Superior temporal gyrus (tissue), 1 donor: ENCODE measurements around the gene CST4.
"Not testable (repeated sequence)": the region's sequence is repeated elsewhere in the genome, so short reads cannot be mapped to it uniquely, and the experiment has no call there.

ENCODE experiments used
- DNase-seq: peaks from one replicate; pipeline ENCODE4 v3.0.0-alpha.2; 2016; ENCODE audit errors: extremely low spot score

The CST4 gene, protein sequence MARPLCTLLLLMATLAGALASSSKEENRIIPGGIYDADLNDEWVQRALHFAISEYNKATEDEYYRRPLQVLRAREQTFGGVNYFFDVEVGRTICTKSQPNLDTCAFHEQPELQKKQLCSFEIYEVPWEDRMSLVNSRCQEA

DNA sequence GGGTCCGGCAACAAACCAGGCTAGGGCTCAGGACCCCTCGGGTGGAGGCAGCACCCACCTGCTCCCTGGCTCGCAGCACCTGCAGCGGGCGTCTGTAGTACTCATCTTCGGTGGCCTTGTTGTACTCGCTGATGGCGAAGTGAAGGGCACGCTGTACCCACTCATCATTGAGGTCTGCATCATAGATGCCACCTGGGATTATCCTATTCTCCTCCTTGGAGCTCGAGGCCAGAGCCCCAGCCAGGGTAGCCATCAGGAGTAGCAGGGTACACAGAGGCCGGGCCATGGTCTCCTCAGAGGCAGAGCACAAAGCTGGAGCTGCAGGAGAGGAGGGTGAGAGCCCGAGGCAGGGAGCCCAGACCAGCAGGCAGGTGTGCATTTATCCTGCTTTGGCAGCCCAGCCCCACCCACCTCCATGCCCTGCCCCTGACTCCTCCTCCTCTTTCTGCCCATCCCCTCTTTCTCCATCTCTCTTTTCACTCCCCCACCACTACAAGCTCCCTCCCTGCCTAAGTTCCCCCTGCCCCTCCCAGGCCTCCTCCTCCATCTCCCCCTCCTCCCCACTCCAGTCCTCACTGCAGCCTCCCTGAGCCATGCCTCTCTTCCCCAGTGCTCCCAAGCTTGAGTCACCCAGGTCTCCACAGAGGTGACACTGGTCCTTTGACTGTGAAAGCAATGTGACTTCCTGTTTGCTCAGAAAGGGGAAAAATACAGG, at the start of gene CST4:
TSS of gene CST4 (minus strand) at position 355 of the 715 bp plus-strand sequence. CDS start at position 286, 69 bp downstream.
- not testable (repeated sequence) for DNase-seq

DNA sequence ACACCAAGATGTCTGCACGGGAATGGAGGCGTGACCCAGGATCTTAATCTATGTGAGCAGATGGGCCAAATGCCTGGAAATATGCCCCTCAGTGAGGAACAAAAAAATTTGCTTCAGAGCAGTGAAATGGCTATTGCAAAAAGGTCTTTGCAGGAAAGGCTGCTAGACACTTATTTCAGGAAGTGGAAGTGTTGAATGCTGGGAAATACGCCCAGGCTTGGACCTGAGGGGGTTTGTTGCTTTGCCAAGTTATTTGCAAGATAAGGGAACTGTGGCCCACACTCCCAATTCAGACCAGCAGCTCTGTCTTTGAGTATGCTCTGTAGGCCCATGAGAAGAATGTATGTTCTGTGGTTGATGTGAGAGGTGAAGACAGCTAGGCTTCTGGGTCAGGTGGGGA, 46.6 kb upstream of the CST4 start:
- DNase-seq, result not testable (repeated sequence)

DNA sequence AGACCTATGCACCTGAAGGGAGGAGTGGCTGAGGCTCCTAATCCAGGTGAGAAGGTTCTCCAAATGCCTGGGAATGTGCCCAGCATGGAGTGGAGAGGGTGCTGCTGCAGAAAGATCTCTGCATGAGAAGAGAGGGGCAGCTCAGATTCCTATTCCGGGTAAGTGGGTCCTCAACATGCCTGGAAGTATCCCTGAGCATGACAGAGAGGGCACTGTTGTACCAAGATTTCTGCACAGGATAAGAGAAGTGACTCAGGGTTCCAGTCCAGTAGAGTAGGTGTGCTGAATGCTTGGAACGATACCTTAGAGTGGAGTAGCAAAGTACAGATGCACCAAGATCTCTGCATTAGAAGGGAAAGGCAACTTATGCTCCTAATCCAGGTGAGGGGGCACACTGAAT, 46.1 kb upstream of the CST4 start:
- DNase-seq, result not testable (repeated sequence)

DNA sequence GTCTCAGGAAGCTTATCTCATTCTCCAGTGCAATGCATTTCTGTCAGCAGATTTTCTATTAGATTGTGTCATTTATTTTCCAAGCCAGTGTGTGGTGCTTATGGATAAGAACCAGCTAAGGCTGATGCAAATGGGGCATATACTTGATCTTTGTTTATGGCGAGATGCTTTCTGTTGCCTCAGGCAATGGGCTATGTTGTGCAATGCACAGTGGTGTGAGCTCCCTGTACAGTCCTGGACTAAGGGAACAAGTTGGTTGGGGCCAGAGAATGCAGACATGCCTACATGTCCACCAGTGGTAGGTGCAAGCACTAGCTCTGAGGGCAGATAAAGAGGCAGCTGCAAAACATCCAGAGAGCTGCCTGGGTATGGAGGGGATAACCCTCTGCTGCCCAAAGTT, 45.6 kb upstream of the CST4 start:
- DNase-seq, result not testable (repeated sequence)

DNA sequence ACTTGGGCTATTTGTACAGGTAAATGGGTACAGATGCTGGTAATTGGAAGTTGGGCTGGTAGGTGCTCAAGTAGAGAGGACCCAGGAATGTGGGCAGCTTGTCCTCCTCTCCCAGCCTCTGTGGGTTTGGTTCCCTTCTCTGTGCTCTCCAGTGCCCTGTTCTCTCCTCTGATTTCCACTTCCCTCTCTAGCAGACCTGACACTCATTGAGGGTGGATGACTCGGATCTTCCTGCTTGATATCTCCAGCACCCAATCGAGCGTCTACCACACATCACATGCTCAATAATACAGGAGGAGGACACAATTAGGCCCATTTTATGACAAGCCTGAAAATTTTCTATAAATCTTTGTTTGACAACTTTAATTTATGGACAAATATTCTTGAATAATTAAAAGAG, 38.2 kb upstream of the CST4 start:
- no peak for DNase-seq

DNA sequence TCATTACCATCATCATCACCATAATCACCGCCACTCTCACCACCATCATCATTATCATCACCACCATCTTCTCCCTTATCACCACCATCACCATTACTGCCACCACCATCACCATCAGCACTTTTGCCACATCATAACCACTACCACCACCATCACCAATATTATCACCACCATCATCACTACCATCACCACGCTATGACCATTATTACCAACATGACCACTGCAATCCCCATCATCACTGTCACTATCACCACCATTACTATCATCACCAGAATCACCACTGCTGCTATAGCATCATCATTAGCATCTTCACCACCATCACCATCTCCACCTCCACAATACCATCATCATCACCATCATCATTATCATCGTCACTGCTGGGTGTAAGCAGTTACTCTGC, 36.3 kb upstream of the CST4 start:
- DNase-seq, result no peak

DNA sequence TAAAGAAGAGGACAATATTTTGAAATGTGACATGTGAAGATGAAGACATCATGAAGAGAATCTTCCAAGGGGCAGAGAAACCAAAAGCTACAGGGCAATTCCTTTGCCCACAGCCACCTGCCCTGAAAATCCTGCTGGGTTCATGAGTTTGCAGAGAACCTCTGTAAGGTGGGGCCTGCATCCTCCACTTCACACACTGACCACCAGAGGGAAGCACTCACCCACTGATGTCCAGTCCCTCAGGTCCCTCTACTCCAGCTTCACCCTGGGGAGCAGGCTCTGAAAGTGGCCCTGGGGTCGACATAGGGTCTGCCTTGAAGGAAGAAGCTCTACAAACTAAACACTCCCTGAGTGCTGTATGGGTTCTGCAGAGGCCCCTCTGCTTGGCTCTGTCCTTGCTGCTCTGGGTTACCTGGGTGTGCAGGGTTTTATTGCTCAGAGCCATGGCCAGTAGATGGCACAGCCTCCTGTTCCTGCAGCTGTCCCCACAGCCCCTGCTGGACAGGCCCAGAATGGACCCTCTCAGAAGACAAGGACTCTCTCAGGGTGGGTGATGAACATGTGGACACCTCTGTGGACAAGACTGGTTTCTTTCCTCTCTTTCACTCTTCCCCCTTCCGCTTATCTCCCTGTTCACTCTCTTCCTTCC, 34.9 kb upstream of the CST4 start:
- not testable (repeated sequence) for DNase-seq

DNA sequence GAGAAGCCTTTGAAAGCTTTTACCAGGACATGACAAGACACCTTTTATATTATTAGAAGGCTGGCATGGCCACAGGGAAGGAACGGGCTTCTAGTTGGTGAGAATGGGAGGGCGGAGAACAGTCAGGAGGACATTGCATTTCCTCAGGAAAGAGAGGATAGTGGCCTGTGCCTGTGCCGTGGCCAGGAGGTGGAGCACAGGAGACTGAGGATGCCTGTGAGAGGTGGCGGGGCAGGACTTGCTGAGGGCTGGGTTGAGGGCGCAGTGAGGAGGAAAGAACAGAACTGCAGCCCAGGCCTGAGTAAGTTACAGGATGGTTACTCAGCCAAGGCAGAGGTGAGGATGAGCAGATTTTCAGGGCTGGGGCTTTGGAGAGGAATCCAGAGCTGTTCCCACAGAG, 34.0 kb upstream of the CST4 start:
- DNase-seq, result not testable (repeated sequence)

DNA sequence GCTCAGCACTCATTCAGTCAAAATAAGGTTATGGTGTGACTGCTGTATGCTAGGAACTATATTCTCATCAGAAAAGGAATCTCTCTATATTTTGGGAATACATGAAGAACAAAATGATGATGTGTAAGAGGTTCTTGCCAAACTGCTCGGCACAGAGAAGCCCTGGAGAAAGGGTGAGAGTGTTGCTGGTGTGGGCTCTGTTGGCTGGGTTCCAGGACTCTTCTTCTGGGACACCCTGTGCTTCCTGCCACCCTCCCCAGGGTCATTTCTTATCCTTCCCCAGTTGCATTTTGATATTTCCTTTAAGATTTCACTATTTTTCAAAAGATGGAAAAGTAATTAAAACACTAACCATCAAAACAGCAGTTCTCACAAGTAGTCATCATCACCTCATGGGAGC, 33.1 kb upstream of the CST4 start:
- DNase-seq, result no peak

DNA sequence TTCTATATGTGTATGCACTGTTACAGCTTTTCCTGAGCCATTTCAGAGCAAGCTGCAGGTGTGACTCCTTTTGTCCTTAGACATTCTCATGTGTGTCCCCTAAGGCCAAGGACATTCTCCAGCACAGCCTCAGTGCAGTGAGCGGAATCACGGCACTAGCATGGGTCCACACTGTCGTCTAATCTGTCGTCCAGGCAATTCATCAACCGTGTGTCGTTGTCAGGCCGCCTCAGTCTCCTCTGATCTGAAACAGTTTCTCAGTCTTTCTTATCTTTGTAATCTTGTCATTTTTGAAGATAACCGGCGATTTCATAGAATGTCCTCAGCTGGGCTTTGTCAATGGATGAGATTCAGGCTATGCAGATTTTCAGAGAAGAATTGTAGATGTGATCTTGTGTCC, 30.5 kb upstream of the CST4 start:
- DNase-seq, result not testable (repeated sequence)

DNA sequence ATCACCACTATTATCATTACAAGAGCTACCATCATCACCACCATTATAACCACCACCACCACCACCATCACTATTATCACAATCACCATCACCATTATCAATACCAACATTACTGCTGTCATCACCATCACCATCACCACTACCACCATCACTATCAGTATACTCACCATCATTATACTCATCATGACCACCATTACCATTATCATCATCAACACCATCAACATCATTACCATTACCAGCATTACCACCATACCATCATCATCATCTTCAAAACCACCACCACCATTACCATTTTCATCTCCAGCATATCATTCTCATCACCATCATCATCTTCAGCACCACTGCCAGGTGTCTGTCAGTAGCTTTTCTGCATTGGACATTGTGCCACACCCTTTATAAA, 22.9 kb upstream of the CST4 start:
- not testable (repeated sequence) for DNase-seq

DNA sequence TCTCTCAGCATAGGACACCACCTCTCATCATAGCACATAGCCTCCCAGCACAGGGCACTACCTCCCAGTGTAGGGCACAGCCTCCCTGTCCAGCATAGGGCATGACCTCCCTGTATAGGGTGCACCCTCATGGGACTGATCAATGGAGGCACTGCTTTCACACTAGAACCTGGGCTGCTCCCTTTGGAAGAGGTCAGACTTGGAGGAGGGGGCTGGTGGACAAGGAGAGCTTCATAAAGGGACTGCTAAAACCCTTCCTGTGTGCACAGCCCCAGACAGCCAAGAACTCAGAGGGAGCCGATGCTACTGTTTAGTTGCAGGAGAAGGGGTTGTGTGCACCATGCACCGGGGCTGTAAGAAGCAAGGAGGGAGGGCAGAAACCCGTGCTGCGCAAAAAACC, 21.9 kb upstream of the CST4 start:
- no peak for DNase-seq

DNA sequence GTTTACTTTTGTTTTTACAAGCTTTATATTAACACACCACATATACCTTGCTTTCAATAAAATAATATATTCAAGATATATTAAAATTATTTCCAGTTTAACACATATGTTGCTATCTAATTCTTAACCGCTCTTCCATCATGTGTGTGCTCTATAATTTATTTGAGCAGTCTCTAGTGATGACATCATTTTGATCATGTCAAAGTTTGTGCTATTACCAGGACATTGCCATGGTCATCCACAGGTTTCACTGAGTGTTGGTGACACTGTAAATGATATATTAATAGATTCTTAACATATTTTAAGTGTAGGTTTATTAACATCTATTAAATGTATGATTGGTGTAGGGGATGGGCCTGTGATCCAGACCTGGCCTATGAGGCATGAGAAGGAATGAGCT, 17.1 kb upstream of the CST4 start:
- no peak for DNase-seq

DNA sequence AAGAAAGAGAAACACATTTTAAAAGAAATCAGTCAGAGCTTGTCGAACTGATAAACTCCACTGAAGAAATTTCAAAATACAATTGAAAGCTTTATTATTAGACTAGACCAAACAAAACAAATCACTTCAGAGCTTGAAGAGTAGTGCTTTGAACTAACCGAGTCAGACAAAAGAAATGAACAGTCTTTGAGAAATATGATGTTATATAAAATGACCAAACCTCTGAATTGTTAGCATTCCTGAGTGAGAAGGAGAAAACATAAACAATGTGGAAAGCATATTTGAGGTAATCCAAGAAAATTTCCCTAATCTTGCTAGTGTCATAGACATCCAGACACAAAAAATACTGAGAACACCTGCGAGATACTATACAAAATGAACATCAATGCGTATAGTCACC, 13.2 kb upstream of the CST4 start:
- DNase-seq, result no peak

DNA sequence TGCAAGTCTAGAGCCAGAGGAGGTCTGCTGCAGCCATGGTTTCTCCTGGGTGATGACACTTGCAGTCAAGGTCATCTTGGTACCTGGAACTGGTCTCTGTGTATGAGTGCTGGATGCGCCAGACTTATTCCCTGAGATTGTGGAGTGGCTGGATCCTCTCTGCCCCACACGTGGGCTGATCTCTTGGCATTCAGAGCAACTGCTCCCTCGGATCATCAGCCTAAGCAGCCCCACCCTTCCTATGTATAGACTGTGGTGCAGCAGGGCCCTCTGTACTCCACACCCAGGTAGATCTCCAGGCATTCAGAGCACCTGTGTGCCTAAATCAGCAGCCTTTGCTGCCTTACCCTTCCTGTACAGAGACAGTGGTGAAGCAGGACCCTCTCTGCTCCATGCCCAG, 12.1 kb upstream of the CST4 start:
- DNase-seq, result no peak

DNA sequence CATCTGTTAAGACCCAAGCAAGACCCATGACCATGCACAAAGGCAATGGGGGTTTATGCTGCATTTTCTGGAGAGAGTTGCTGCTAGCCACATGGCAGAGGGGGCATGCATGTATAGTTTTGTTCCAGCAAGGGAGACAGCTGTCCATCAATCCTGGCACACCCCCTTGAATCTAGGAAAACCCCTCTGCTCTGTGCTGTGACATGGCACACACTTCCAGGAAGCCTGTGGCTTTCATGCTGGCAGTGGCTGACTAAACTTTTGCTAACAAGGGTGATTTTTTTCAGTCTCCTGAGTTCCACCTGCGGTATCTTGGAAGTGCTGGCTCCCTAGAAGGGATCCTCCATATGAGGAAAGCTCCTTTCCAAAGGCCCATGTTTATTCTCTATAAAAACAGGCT, 9.1 kb upstream of the CST4 start:
- no peak for DNase-seq

DNA sequence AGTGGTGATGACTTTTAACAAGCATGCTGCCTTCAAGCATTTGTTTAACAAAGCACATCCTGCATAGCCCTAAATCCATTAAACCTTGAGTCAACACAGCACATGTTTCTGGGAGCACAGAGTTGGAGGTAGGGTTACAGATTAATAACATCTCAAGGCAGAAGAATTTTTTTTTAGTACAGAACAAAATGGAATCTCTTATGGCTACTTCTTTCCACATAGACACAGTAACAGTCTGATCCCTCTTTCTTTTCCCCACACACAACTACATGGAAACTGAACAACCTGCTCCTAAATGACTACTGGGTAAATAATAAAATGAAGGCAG, 6.2 kb upstream of the CST4 start:
- DNase-seq, result not testable (repeated sequence)

DNA sequence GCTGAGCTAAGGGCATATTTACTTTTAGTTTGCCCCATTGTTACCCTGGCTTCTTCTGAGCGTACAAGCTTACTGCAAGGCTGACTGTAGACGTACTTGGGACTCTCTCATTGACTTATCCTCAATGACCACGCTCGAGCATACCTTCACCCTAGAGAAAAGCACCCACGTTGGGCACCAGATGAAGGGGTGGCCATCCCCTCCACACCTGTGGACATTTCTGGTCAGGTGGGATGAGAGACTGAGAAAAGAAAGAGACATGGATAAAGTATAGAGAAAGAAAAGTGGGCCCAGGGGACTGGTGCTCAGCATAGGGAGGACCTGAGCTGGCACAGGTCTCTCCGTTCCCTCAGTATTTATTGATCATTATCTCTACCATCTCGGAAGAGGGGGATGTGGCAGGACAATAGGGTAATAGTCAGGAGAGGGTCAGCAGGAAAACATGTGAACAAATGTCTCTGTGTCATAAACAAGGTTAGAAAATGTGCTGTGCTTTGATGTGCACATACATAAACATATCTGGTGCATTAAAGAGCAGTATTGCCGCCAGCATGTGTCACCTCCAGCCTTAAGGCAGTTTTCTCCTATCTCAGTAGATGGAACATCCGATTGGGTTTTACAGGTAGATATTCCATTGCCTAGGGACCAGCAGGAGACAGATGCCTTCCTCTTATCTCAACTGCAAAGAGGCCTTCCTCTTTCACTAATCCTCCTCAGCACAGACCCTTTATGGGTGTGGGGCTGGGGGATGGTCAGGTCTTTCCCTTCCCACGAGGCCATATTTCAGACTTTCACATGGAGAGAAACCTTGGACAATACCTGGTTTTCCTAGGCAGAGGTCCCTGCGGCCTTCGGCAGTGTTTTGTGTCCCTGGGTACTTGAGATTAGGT, 5.6 kb upstream of the CST4 start:
- not testable (repeated sequence) for DNase-seq

DNA sequence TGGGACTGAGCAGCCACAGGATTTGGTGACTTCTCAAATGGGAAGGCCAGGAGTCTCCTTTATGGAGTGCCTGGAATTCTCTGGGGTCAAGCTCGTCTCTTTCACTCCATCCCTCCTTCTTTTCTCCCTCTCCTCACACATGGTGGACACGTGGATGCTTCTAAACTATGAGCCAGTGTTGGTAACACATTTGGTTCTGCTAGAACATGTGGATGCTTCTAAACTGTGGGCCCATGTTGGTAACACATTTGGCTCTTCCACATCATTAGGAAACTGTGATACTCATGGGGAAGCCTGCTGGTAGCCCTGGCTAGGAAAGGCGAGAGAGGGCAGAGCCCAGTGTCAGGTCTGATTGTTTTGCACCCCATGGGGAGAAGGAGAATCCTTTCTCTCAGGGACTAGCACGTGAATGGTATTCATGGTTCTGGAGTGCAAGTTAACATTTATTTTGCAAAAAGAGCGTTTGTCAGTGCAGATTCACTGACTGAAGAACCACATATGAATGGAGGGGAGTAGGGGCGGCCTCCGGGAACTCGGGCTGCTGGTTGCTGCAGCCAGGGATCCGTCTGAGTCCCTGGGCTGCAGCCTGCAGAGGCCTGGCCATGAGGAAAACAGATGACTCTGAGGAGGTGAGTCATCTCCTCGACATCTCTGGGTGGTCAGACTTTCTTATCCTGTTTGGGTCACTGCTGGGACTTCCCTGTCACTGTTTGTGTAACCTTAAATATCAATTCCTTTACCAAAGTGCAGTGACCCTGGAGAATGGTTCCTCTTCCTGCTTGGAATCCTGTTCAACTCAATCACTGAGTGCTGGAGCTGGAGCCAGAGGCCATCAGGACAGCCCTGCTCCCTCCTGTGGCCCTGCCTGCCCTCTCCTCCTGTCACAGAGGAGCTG, 4.1 kb upstream of the CST4 start:
- not testable (repeated sequence) for DNase-seq

DNA sequence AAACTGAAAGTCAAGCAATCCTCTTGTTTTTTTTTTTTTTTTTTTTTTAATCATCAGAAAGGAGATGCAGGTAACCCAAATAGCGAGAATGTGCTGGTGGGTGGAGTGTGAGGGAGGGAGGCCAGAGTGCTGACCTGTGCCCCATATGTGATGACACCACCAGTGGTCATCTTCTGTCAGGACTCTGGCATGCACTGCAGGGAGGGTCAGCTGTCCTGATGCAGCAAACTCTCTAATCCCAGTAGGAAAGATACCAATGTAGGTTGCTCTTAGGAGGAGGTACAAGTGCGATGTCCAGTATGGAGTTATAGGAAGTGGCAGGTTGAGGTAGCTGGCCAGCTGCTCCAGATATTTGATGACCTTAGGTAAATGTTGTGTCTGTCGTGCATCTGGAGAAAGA, 2.8 kb upstream of the CST4 start:
- no peak for DNase-seq

DNA sequence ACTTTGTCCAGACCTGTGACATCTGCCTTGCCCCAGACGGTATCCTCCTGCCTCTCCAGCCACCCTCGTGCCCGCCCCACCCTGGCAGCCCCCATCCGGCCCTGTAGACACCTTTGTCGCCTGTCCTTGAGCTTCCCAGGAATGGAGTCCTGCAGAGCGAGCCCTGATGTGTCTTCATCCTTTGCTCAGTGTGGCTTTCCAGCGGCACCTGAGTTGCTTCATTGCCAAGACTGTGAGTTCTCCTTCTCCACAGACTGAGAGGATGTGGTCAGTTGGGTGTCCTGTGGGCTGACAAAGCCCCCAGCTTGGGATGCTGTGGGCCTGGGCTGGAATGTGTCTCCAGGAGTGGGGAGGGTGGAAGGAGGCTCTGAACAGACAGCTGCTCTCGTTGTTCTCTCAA, 1.7 kb upstream of the CST4 start:
- no peak for DNase-seq

DNA sequence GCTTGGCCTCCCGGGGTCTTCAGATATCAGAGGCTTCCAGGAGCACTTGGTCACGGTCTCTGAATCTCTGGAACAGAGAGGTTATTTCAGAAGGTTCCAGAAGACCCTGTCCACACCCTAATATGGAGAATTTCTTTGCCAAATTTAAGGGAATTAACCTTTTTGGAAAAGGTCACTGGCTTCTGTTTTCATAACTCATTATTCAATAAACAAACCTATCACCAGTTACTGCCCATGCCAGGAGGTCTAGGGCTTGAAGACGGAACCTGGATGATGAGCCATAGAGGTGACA, 507 bp upstream of the CST4 start:
- DNase-seq, result no peak
